Camera-type eye (tissue), 1 donor: Measurements from ENCODE around the gene TEX14. TPM values are rescaled to one million over a fixed set of nuclear protein-coding genes. Genes with fewer than 3 reads are reported as not detected.

Experiments
- total RNA-seq: library from RNA; depleted of rRNA; stranded (reverse); fragments of >200 nt; gene quantifications from one replicate; pipeline ENCODE4 v1.2.3, GENCODE V29; 2014

Gene TEX14
- 0.71 TPM for total RNA-seq

GRCh38 chr17:58691701-58692238 is at the start of gene TEX14:
Gene TEX14 (minus strand): TSS chr17:58692045. CDS start chr17:58652001, 40,044 bp downstream.

GRCh38 chr17:58692239-58693055 is 602 bp upstream of the TEX14 start, which contains the start of gene RAD51C:
Gene RAD51C (plus strand): TSS chr17:58692602. CDS start chr17:58692644, 42 bp downstream.

DNA sequence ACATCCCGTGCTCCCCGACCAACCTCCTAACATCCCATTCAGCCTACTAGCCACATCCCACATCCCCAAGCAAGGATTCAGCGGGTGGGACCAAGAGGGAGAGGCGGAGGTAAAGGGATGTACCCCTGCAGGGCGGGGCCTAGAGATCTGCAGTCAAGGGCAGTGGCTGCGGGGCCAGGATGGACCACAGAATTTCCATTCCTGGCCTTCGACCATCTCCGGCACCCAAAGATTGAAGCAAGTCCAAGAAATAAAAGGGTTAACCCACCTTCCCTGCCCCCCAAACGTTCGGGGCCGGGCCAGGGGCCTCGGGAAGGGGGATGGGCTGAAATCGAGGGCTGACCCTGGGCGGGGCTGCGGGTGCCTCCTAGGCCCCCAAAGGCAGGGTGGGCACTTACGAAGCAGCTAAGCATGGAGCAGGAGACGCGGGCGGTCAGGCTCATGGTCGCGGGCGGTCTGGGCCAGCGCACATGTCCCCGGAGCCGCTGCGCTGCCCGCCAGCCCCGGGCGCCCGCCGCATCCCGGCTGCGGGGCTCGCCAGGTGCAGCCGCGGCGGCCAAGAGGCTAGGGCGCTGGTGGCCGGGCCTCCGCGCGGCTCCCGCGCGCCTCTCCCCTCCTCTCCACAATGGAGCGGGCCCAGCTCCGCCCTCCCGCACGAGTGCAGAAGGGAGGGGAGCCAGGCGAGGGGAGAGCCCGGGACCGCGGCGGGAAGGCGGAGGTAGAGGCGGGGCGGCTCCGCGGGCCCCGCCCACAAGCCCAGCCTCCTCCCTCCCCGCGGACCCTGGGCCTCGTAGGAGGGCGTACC is 177.7 kb downstream of the TEX14 start, which contains the start of gene MTMR4:
Gene MTMR4 (minus strand): TSS at position 674 of the 805 bp plus-strand sequence. CDS start 231 bp downstream, at position 443.

Other genes with a start within 250 kb of the TEX14 start
- gene HSF5, start 203.6 kb downstream of the TEX14 start, total RNA-seq, result 0.44 TPM
- 92.3 TPM for gene MTMR4, start 177.4 kb downstream of the TEX14 start, total RNA-seq
- gene RAD51C, start 557 bp upstream of the TEX14 start, total RNA-seq, result 31.7 TPM
- gene PPM1E, start 63.8 kb upstream of the TEX14 start, total RNA-seq, result 32.9 TPM